Stimulated activated CD8-positive, alpha-beta memory T cell treated with anti-CD3 and anti-CD28 coated beads, Interleukin-15, amount 100 ng/mL, for 24 hours (primary cell): ENCODE results near the gene FCER2.
"Not testable (repeated sequence)": the region's sequence is repeated elsewhere in the genome, so short reads cannot be mapped to it uniquely, and the experiment has no call there.

Experiments
- DNase-seq: peaks from one replicate; pipeline ENCODE4 v3.0.0-alpha.2; 2020; ENCODE audit warnings: low read depth

Gene FCER2

DNA sequence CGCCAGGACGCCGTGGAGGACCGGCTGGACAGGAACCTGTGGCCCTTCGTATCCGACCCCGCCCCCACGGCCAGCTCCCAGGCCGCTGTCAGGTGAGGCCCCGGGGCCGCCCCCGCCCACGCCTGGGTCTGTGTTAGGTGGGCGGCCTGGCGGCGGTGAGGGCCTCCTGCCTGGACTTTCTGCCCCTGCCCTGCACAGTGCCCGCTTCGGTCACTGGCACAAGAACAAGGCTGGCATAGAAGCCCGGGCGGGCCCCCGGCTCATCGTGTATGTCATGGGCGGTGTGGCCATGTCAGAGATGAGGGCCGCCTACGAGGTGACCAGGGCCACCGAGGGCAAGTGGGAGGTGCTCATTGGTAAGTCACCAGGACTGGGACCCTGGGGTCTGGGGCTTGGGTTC, 54.8 kb downstream of the FCER2 start:
- DNase-seq: no peak

GRCh38 chr19:7646426-7646700, 55.6 kb downstream of the FCER2 start:
- DNase-seq: no peak

GRCh38 chr19:7645656-7646425, 56.1 kb downstream of the FCER2 start:
- no peak for DNase-seq

DNA sequence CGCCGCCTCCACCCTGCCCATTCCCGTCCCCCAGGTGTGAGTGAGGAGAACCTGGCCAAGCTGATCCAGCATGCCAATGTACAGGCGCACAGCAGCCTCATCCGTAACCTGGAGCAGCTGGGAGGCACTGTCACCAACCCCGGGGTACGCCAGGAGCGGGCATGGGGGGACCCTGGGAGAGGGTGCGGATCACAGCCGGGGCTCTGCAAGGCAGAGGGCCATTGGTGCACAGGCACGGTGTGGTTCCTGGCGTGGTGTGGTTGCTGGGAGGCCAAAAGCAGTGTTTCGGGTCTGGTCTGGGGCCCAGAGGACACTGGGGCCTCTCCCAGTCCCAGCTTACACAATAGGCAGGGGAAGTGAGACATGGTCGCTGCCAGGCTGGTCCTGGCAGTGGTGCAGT, 56.8 kb downstream of the FCER2 start:
- DNase-seq: no peak

- no peak for DNase-seq
Observed at GRCh38 chr19:7644550-7644877, 57.4 kb downstream of the FCER2 start.

DNA sequence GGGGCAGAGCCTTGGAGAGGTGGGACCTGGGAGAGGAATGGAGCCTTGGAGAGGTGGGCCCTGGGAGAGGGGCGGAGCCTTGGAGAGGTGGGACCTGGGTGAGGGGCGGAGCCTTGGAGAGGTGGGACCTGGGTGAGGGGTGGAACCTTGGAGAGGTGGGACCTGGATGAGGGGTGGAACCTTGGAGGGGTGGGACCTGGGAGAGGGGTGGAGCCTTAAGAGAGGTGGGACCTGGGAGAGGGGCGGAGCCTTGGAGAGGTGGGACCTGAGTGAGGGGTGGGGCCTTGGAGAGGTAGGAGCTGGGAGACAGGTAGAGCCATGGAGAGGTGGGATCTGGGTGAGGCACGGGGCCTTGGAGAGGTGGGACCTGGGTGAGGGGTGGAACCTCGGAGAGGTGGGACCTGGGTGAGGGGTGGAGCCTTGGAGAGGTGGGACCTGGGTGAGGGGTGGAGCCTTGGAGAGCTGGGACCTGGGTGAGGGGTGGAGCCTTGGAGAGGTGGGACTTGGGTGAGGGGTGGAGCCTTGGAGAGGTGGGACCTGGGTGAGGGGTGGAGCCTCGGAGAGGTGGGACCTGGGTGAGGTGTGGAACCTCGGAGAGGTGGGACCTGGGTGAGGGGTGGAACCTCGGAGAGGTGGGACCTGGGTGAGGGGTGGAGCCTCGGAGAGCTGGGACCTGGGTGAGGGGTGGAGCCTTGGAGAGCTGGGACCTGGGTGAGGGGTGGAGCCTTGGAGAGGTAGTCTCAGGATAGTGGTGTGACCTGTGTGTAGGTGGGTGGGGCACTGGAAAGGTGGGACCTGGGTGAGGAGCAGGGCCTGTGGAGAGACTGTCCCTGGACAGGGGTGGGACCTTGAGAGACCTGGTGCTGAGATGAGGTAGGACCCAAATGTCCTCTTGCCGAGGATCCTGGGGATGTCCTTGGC, 58.0 kb downstream of the FCER2 start:
- DNase-seq: not testable (repeated sequence)

DNA sequence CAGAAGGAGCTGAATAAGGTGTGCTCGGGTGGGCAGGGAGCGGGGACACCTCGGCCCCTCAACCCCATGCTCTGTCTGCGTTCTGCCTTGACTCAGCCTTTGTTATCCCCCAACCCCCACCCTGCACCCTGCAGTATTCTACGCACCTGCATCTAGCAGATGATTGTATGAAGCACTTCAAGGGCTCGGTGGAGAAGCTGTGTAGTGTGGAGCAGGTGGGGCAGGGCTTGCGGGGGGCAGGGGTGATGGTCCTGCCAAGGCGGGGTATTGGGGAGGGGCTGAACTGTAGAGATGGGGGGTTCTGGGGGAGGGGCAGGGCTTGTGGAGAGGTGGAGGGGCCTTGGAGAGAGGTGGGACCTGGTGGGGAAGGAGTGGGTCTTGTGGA, 58.9 kb downstream of the FCER2 start:
- DNase-seq: no peak

- DNase-seq: no peak
Observed at GRCh38 chr19:7642295-7643030, 59.5 kb downstream of the FCER2 start.

DNA sequence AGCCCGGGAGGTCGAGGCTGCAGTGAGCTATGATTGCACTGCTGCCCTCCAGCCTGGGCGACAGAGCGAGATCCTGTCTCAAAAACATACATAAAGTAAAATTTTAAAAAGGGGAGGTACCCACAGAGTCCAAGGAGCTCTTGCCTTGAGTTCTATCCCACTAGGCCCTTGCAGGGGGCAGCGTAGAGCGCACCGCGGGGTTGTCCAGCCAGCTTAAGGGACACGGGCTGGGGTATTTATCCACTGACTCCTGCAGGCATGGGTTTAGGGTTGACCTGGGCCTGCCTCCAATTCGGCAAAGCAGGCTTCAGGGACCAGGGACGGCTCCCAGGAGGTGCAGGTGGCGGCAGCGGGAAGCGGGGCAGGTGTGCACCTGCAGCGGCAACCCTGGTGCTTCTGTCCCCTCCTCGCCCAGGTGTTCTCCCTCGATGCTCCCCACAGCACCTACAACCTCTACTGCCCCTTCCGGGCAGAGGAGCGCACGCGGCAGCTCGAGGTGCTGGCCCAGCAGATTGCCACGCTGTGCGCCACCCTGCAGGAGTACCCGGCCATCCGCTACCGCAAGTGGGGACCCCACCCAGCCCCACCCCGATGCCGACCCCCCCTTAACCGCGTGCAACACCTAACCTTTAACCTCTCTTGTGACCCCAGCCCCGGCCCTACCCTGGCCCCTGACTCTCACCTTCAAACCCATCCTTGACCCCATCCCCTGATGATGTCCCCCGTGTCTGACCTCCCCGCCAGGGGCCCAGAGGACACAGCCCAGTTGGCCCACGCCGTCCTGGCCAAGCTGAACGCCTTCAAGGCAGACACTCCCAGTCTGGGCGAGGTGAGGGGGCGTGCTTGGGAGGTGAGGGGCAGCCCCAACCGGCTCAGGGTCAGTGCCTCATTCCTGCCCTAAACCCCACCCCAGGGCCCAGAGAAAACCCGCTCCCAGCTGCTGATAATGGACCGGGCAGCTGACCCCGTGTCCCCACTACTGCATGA, 60.3 kb downstream of the FCER2 start:
- DNase-seq: no peak

- no peak for DNase-seq
Observed at GRCh38 chr19:7640803-7641202, 61.1 kb downstream of the FCER2 start.

DNA sequence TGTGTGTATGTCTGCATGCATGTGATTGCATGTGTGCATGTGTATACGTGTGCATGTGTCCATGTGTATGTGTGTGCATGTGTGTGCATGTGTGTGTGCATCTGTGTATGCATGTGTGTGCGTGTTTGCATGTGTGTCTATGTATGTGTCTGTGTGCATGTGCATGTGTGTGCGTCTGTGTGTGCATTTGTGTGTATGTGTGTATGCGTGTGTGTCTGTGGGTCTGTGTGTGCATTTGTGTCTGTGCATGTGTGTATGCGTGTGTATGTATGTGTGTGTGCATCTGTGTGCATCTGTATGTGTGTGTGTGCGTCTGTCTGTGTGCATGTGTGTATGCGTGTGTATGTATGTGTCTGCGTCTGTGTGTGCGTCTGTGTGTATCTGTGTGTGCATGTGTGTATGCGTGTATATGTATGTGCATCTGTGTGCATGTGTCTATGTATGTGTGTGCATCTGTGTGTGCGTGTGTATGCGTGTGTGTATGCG, 62.0 kb downstream of the FCER2 start:
- DNase-seq: no peak

- no peak for DNase-seq
Observed at GRCh38 chr19:7638802-7639465, 63.0 kb downstream of the FCER2 start.
